HepG2 (cell line): Measurements from ENCODE around the gene HSPA5. TPM values are rescaled to one million over a fixed set of nuclear protein-coding genes. Genes with fewer than 3 reads are reported as not detected.

Experiments used
- CSRNP1 ChIP-seq: sonication (generic); formaldehyde crosslinking; IDR thresholded peaks from 2 replicates; pipeline ENCODE4 v1.8.1; 2023; ENCODE audit warnings: mild to moderate bottlenecking, missing genetic modification reagents
- DMAP1 ChIP-seq: IDR thresholded peaks from 2 replicates; pipeline ENCODE4 v1.6.1; 2016
- GLI4 ChIP-seq: sonication (generic); formaldehyde crosslinking; IDR thresholded peaks from 2 replicates; pipeline ENCODE4 v1.5.1; 2020; ENCODE audit warnings: missing genetic modification reagents, mild to moderate bottlenecking, moderate library complexity, borderline replicate concordance
- MATR3 ChIP-seq: sonication (generic); formaldehyde crosslinking; IDR thresholded peaks from 2 replicates; pipeline ENCODE4 v1.4.0; 2020; ENCODE audit warnings: missing genetic modification reagents
- MLLT10 ChIP-seq: sonication (generic); formaldehyde crosslinking; IDR thresholded peaks from 2 replicates; pipeline ENCODE4 v1.4.0; 2020; ENCODE audit warnings: missing genetic modification reagents
- PTBP1 ChIP-seq: fragments of 200-400 bp; formaldehyde crosslinking; IDR thresholded peaks from 2 replicates; pipeline ENCODE4 v1.6.1; 2018; ENCODE audit warnings: low read length, low read depth; ENCODE audit not compliant: poor library complexity, severe bottlenecking
- REPIN1 ChIP-seq: sonication (generic); formaldehyde crosslinking; IDR thresholded peaks from 2 replicates; pipeline ENCODE4 v1.8.0; 2022; ENCODE audit warnings: missing genetic modification reagents, low read depth, mild to moderate bottlenecking, borderline replicate concordance
- RFX5 ChIP-seq: IDR thresholded peaks from 2 replicates; pipeline ENCODE4 v1.6.1; 2011; ENCODE audit warnings: low read depth, low read length, improper control_type of control experiment
- RORA ChIP-seq: sonication (generic); formaldehyde crosslinking; IDR thresholded peaks from 2 replicates; pipeline ENCODE4 v1.5.0; 2020; ENCODE audit warnings: mild to moderate bottlenecking, missing genetic modification reagents, moderate library complexity
- SCMH1 ChIP-seq: sonication (generic); formaldehyde crosslinking; IDR thresholded peaks from 2 replicates; pipeline ENCODE4 v1.9.0; 2021; ENCODE audit warnings: missing genetic modification reagents, mild to moderate bottlenecking, borderline replicate concordance
- SRSF1 ChIP-seq: fragments of 200-400 bp; formaldehyde crosslinking; optimal IDR thresholded peaks from 2 replicates; pipeline ENCODE3; 2017; ENCODE audit warnings: mild to moderate bottlenecking, low read depth, low read length, moderate library complexity
- TBP ChIP-seq: sonication (generic); formaldehyde crosslinking; IDR thresholded peaks from 2 replicates; pipeline ENCODE4 v1.5.0; 2020; ENCODE audit warnings: missing genetic modification reagents
- TSC22D2 ChIP-seq: sonication (generic); formaldehyde crosslinking; IDR thresholded peaks from 2 replicates; pipeline ENCODE4 v1.5.1; 2020; ENCODE audit warnings: missing genetic modification reagents, mild to moderate bottlenecking, borderline replicate concordance
- ZNF276 ChIP-seq: sonication (generic); formaldehyde crosslinking; IDR thresholded peaks from 2 replicates; pipeline ENCODE4 v1.4.0; 2020; ENCODE audit warnings: mild to moderate bottlenecking, low read depth, missing genetic modification reagents
- ZNF510 ChIP-seq: sonication (generic); formaldehyde crosslinking; IDR thresholded peaks from 2 replicates; pipeline ENCODE4 v1.4.0; 2020; ENCODE audit warnings: low read depth, mild to moderate bottlenecking, missing genetic modification reagents
- ZNF569 ChIP-seq: sonication (generic); formaldehyde crosslinking; IDR thresholded peaks from 2 replicates; pipeline ENCODE4 v1.5.0; 2020; ENCODE audit warnings: mild to moderate bottlenecking, missing genetic modification reagents, moderate library complexity, borderline replicate concordance
- polyA plus RNA-seq, 8 experiments: library from polyadenylated mRNA; depleted of rRNA in 3 of 8; stranded (reverse) in 7 of 8; unstranded in 1 of 8; fragments of >200 nt; fragmentation: Illumina TruSeq in 4 of 8; extraction: Trizol in 4 of 8; gene quantifications; 2 replicates each; pipeline versions ENCODE4 v1.2.1 to v1.2.3, GENCODE V29; 2011 to 2016; ENCODE audit warnings: low read depth in 4 of 8, missing spikeins in 1 of 8, mixed read lengths in 1 of 8; ENCODE audit not compliant: insufficient read depth in 1 of 8
- total RNA-seq, 5 experiments: library from RNA; depleted of rRNA; stranded (reverse); fragments of >200 nt; fragmentation: Illumina TruSeq; extraction: Trizol; gene quantifications; 2 replicates each; pipeline ENCODE4 v1.2.3, GENCODE V29; 2016; ENCODE audit warnings: low read depth in 1 of 5
- TF ChIP-seq, protein P1 (sequence below): sonication (generic); formaldehyde crosslinking; IDR thresholded peaks from 2 replicates; pipeline ENCODE4 v1.4.0; 2020; ENCODE audit warnings: mild to moderate bottlenecking, missing genetic modification reagents
- TF ChIP-seq, protein P2 (sequence below): sonication (generic); formaldehyde crosslinking; IDR thresholded peaks from 2 replicates; pipeline ENCODE4 v1.5.1; 2020; ENCODE audit warnings: missing genetic modification reagents, mild to moderate bottlenecking, borderline replicate concordance

Gene HSPA5
- total and polyA plus RNA-seq, 2 of the 13 experiments (the other 11 are each of a cell fraction or from before 2014, with no cell fraction given) = 201 to 206 TPM

- TF ChIP-seq RORA (CRISPR knock-in tag) = no peak
- no peak; the same call in 1 of the 2 replicates for TF ChIP-seq MLLT10
- no peak for TF ChIP-seq TBP
- TF ChIP-seq, protein P1, sequence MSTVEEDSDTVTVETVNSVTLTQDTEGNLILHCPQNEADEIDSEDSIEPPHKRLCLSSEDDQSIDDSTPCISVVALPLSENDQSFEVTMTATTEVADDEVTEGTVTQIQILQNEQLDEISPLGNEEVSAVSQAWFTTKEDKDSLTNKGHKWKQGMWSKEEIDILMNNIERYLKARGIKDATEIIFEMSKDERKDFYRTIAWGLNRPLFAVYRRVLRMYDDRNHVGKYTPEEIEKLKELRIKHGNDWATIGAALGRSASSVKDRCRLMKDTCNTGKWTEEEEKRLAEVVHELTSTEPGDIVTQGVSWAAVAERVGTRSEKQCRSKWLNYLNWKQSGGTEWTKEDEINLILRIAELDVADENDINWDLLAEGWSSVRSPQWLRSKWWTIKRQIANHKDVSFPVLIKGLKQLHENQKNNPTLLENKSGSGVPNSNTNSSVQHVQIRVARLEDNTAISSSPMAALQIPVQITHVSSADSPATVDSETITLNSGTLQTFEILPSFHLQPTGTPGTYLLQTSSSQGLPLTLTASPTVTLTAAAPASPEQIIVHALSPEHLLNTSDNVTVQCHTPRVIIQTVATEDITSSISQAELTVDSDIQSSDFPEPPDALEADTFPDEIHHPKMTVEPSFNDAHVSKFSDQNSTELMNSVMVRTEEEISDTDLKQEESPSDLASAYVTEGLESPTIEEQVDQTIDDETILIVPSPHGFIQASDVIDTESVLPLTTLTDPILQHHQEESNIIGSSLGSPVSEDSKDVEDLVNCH (CRISPR knock-in tag) = no peak
- peak; percentile 65 for TF ChIP-seq GLI4 (CRISPR knock-in tag)
- no peak; the same call in 1 of the 2 replicates for TF ChIP-seq REPIN1 (CRISPR knock-in tag)
- TF ChIP-seq, protein P2, sequence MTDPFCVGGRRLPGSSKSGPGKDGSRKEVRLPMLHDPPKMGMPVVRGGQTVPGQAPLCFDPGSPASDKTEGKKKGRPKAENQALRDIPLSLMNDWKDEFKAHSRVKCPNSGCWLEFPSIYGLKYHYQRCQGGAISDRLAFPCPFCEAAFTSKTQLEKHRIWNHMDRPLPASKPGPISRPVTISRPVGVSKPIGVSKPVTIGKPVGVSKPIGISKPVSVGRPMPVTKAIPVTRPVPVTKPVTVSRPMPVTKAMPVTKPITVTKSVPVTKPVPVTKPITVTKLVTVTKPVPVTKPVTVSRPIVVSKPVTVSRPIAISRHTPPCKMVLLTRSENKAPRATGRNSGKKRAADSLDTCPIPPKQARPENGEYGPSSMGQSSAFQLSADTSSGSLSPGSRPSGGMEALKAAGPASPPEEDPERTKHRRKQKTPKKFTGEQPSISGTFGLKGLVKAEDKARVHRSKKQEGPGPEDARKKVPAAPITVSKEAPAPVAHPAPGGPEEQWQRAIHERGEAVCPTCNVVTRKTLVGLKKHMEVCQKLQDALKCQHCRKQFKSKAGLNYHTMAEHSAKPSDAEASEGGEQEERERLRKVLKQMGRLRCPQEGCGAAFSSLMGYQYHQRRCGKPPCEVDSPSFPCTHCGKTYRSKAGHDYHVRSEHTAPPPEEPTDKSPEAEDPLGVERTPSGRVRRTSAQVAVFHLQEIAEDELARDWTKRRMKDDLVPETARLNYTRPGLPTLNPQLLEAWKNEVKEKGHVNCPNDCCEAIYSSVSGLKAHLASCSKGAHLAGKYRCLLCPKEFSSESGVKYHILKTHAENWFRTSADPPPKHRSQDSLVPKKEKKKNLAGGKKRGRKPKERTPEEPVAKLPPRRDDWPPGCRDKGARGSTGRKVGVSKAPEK (CRISPR knock-in tag) = no peak; the same call in 1 of the 2 replicates
- no peak for TF ChIP-seq ZNF569 (CRISPR knock-in tag)
- peak; percentile 64; the same call in 1 of the 2 replicates for TF ChIP-seq RFX5
- TF ChIP-seq PTBP1 = no peak
- no peak for TF ChIP-seq MATR3 (CRISPR knock-in tag)
- no peak for TF ChIP-seq ZNF276 (CRISPR knock-in tag)
- TF ChIP-seq CSRNP1 (CRISPR knock-in tag) = no peak; the same call in 1 of the 2 replicates
- peak; percentile 40; the same call in 1 of the 2 replicates for TF ChIP-seq TSC22D2 (CRISPR knock-in tag)
- TF ChIP-seq SRSF1 = peak; percentile 59
- TF ChIP-seq DMAP1 (CRISPR knock-in tag) = peak; percentile 96
- TF ChIP-seq SCMH1 (CRISPR knock-in tag) = no peak
- TF ChIP-seq ZNF510 (CRISPR knock-in tag) = no peak
Observed at GRCh38 chr9:125241000-125241862, at the start of gene HSPA5 (continued).
